Glutamatergic neuron (in vitro differentiated cells): Measurements from ENCODE around the gene EMC9. TPM values are rescaled to one million over a fixed set of nuclear protein-coding genes. Genes with fewer than 3 reads are reported as not detected.

Source experiments
- DNase-seq: peaks from one replicate; pipeline ENCODE4 v3.0.0; 2022
- H3K27ac Mint-ChIP-seq: one replicate; pipeline ENCODE4 v1.8.0; 2020; ENCODE audit warnings: mild to moderate bottlenecking, mixed read lengths, inconsistent platforms; ENCODE audit not compliant: unreplicated experiment
- H3K27me3 Mint-ChIP-seq: one replicate; pipeline ENCODE4 v1.8.0; 2020; ENCODE audit warnings: mild to moderate bottlenecking, moderate library complexity, mixed read lengths, inconsistent platforms; ENCODE audit not compliant: unreplicated experiment
- H3K36me3 Mint-ChIP-seq: one replicate; pipeline ENCODE4 v1.8.0; 2020; ENCODE audit warnings: mild to moderate bottlenecking, mixed read lengths, inconsistent platforms; ENCODE audit not compliant: unreplicated experiment
- H3K4me1 Mint-ChIP-seq: one replicate; pipeline ENCODE4 v1.8.0; 2020; ENCODE audit warnings: mild to moderate bottlenecking, low read depth, mixed read lengths, inconsistent platforms; ENCODE audit not compliant: unreplicated experiment
- H3K4me3 Mint-ChIP-seq: one replicate; pipeline ENCODE4 v1.8.0; 2020; ENCODE audit warnings: mild to moderate bottlenecking, mixed read lengths, inconsistent platforms; ENCODE audit not compliant: unreplicated experiment
- H3K9me3 Mint-ChIP-seq: one replicate; pipeline ENCODE4 v1.8.0; 2020; ENCODE audit warnings: mild to moderate bottlenecking, moderate library complexity, mixed read lengths, inconsistent platforms; ENCODE audit not compliant: unreplicated experiment
- CTCF ChIP-seq: fragments of 200-600 bp; sonication (generic); IDR thresholded peaks from one replicate; pipeline ENCODE4 v1.5.0; 2021; ENCODE audit not compliant: partially characterized antibody, unreplicated experiment
- total RNA-seq: library from RNA; stranded (reverse); fragmentation: NEBNext Ultra II Directional; extraction: Animal tissue kit (Norgen Biotek cat#: 25700); gene quantifications from one replicate; pipeline ENCODE4 v1.2.1, GENCODE V29; 2021; ENCODE audit not compliant: unreplicated experiment

The EMC9 gene
- total RNA-seq, 1 donor from 2014 or later = 18.1 TPM

DNA sequence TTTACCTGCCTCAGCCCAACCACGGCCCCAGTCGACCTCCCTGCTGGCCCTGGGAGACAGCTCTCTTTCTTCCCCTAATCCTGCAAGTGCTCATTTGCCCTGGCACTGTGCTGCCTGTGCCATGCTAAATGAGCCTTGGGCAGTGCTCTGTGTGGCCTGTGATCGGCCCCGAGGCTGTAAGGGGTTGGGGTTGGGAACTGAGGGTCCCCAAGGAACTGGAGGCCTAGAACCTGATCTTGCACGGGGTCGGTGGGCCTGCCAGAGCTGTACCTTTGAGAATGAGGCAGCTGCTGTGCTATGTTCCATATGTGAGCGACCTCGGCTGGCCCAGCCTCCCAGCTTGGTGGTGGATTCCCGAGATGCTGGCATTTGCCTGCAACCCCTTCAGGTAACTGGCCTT lies 8.7 kb upstream of the EMC9 start:
- Mint-ChIP-seq H3K4me1 (peaks cover 13% of the 10 kb centered on the region), H3K36me3 (no peaks in the 10 kb centered on the region), H3K9me3 (peaks cover 4% of the 10 kb centered on the region), H3K27me3 (peaks cover 4% of the 10 kb centered on the region), H3K27ac (peak overlapping the region; percentile 70), H3K4me3 (no peak overlapping the region)
- no peak for DNase-seq
- TF ChIP-seq CTCF = no peak

DNA sequence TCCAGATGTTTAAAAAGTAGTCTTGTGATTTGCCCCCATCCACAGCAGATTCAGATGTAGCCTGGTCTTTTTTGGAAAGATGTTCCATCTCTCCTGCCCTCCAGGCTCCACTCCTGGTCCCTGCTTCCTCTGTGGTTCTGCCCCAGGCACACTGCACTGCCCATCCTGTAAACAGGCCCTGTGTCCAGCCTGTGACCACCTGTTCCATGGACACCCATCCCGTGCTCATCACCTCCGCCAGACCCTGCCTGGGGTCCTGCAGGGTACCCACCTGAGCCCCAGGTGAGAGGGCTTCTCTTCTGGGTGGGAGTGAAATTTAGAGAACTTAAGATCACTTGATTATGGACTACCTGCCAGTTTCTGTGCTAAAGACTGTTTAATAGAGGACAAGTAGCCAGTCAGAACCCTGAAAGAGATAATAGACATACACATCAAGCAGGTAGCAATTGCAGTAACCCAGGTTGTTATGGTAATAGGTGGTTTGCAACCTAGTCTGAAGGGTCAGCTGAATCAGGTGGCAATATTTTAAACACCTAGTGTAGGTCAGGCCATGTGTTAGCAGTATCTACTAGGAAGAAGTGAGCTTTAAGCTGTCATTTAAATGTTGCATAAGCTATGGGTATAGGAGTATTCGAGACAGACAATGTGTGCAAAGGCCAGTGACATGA lies 8.0 kb upstream of the EMC9 start:
- Mint-ChIP-seq H3K9me3 (peaks cover 4% of the 10 kb centered on the region), H3K4me3 (peak overlapping the region; percentile 90), H3K27ac (peak overlapping the region; percentile 38), H3K36me3 (no peaks in the 10 kb centered on the region), H3K4me1 (peaks cover 9% of the 10 kb centered on the region), H3K27me3 (peaks cover 4% of the 10 kb centered on the region)
- no peak for DNase-seq
- TF ChIP-seq CTCF = no peak

DNA sequence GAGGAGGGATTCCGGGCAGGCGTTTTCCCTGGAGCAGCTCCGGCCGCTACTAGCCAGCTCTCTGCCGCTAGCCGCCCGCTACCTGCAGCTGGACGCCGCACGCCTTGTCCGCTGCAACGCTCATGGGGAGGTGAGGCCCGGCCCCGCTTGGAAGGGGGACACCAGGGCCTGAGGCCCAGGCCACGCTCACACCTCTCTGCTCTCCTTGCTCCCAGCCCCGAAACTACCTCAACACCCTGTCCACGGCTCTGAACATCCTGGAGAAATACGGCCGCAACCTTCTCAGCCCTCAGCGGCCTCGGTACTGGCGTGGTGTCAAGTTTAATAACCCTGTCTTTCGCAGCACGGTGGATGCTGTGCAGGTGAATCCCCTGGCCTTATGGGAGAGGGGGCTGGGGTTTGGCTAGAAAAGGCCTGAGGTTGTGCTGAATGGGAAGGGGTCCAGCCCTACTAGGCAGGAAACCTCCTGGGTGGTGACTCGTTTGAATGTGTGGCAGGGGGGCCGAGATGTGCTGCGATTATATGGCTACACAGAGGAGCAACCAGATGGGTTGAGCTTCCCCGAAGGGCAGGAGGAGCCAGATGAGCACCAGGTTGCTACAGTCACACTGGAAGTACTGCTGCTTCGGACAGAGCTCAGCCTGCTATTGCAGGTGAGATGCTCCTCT lies 6.5 kb upstream of the EMC9 start:
- Mint-ChIP-seq H3K27me3 (peaks cover 4% of the 10 kb centered on the region), H3K4me3 (peak overlapping the region; percentile 90), H3K4me1 (peaks cover 9% of the 10 kb centered on the region), H3K36me3 (no peaks in the 10 kb centered on the region), H3K9me3 (peaks cover 4% of the 10 kb centered on the region), H3K27ac (peak overlapping the region; percentile 76)
- no peak for DNase-seq
- TF ChIP-seq CTCF = no peak

- H3K4me1 Mint-ChIP-seq = peaks cover 9% of the 10 kb centered on the region
- no peaks in the 10 kb centered on the region for H3K36me3 Mint-ChIP-seq
- H3K27ac Mint-ChIP-seq = peak within 1 kb of the TSS; percentile 82
- H3K27me3 Mint-ChIP-seq = peaks cover 4% of the 10 kb centered on the region
- H3K9me3 Mint-ChIP-seq = peaks cover 4% of the 10 kb centered on the region
- TF ChIP-seq CTCF = no peak
- H3K4me3 Mint-ChIP-seq = peak within 1 kb of the TSS; percentile 98
- DNase-seq = peak; percentile 96
Observed at GRCh38 chr14:24146978-24147760, 5.8 kb upstream of the EMC9 start, which contains the start of gene RNF31. TSS of gene RNF31 (plus strand) at chr14:24147498. CDS start at chr14:24147699, 201 bp downstream.
